ENCODE results near the gene CDRT15L2. TPM values are rescaled to one million over a fixed set of nuclear protein-coding genes. Genes with fewer than 3 reads are reported as not detected.
"Not testable (repeated sequence)": the region's sequence is repeated elsewhere in the genome, so short reads cannot be mapped to it uniquely, and the experiment has no call there.

Gene CDRT15L2
- polyA plus RNA-seq, 2 donors, result not detected

GRCh38 chr17:20554728-20555127, 24.8 kb upstream of the CDRT15L2 start:
- H3K4me1 ChIP-seq (ENCODE audit: control insufficient read depth in 2 of 2, insufficient read depth in 2 of 2, low read length in 1 of 2); H3K4me3 ChIP-seq (ENCODE audit: low read depth in 1 of 2, low read length in 2 of 2); H3K27me3 ChIP-seq (ENCODE audit: control insufficient read depth in 1 of 2, insufficient read depth in 2 of 2, low read length in 2 of 2); H3K27ac ChIP-seq (ENCODE audit: low read depth in 2 of 2, low read length in 1 of 2); H3K36me3 ChIP-seq (ENCODE audit: control insufficient read depth in 2 of 2, insufficient read depth in 2 of 2, low read length in 1 of 2); H3K9me3 ChIP-seq (ENCODE audit: control insufficient read depth in 2 of 2, insufficient read depth in 1 of 2, low read depth in 1 of 2, low read length in 1 of 2): not testable (repeated sequence)
- 94 to 95% methylated on average over 3 of the region's 4 CpGs for WGBS, 2 donors

GRCh38 chr17:20555135-20556010, 24.2 kb upstream of the CDRT15L2 start:
- H3K9me3 ChIP-seq (ENCODE audit: control insufficient read depth in 2 of 2, insufficient read depth in 1 of 2, low read depth in 1 of 2, low read length in 1 of 2); H3K4me1 ChIP-seq (ENCODE audit: control insufficient read depth in 2 of 2, insufficient read depth in 2 of 2, low read length in 1 of 2); H3K4me3 ChIP-seq (ENCODE audit: low read depth in 1 of 2, low read length in 2 of 2); H3K27me3 ChIP-seq (ENCODE audit: control insufficient read depth in 1 of 2, insufficient read depth in 2 of 2, low read length in 2 of 2); H3K27ac ChIP-seq (ENCODE audit: low read depth in 2 of 2, low read length in 1 of 2); H3K36me3 ChIP-seq (ENCODE audit: control insufficient read depth in 2 of 2, insufficient read depth in 2 of 2, low read length in 1 of 2): not testable (repeated sequence)
- 87 to 92% methylated on average over 9 to 16 of the region's 20 CpGs for WGBS, 2 donors

GRCh38 chr17:20558096-20558495, 21.4 kb upstream of the CDRT15L2 start:
- H3K27ac ChIP-seq (ENCODE audit: low read depth in 2 of 2, low read length in 1 of 2); H3K27me3 ChIP-seq (ENCODE audit: control insufficient read depth in 1 of 2, insufficient read depth in 2 of 2, low read length in 2 of 2); H3K4me1 ChIP-seq (ENCODE audit: control insufficient read depth in 2 of 2, insufficient read depth in 2 of 2, low read length in 1 of 2); H3K9me3 ChIP-seq (ENCODE audit: control insufficient read depth in 2 of 2, insufficient read depth in 1 of 2, low read depth in 1 of 2, low read length in 1 of 2); H3K36me3 ChIP-seq (ENCODE audit: control insufficient read depth in 2 of 2, insufficient read depth in 2 of 2, low read length in 1 of 2); H3K4me3 ChIP-seq (ENCODE audit: low read depth in 1 of 2, low read length in 2 of 2): not testable (repeated sequence)
- 78 to 82% methylated on average over 5 of the region's 5 CpGs for WGBS, 2 donors

- not testable (repeated sequence) for H3K27me3 ChIP-seq (ENCODE audit: control insufficient read depth in 1 of 2, insufficient read depth in 2 of 2, low read length in 2 of 2); H3K4me1 ChIP-seq (ENCODE audit: control insufficient read depth in 2 of 2, insufficient read depth in 2 of 2, low read length in 1 of 2); H3K27ac ChIP-seq (ENCODE audit: low read depth in 2 of 2, low read length in 1 of 2); H3K9me3 ChIP-seq (ENCODE audit: control insufficient read depth in 2 of 2, insufficient read depth in 1 of 2, low read depth in 1 of 2, low read length in 1 of 2); H3K4me3 ChIP-seq (ENCODE audit: low read depth in 1 of 2, low read length in 2 of 2); H3K36me3 ChIP-seq (ENCODE audit: control insufficient read depth in 2 of 2, insufficient read depth in 2 of 2, low read length in 1 of 2)
- WGBS, 2 donors, result 85 to 90% methylated on average over 9 of the region's 9 CpGs
Measured at GRCh38 chr17:20559018-20559417, 20.5 kb upstream of the CDRT15L2 start.

GRCh38 chr17:20562587-20562986, 16.9 kb upstream of the CDRT15L2 start:
- Histone ChIP-seq H3K36me3 (ENCODE audit: control insufficient read depth in 2 of 2, insufficient read depth in 2 of 2, low read length in 1 of 2) (no peaks in the 10 kb centered on the region), H3K4me3 (ENCODE audit: low read depth in 1 of 2, low read length in 2 of 2) (no peak overlapping the region), H3K27ac (ENCODE audit: low read depth in 2 of 2, low read length in 1 of 2) (no peak overlapping the region), H3K4me1 (ENCODE audit: control insufficient read depth in 2 of 2, insufficient read depth in 2 of 2, low read length in 1 of 2) (no peaks in the 10 kb centered on the region), H3K27me3 (ENCODE audit: control insufficient read depth in 1 of 2, insufficient read depth in 2 of 2, low read length in 2 of 2) (no peaks in the 10 kb centered on the region), H3K9me3 (ENCODE audit: control insufficient read depth in 2 of 2, insufficient read depth in 1 of 2, low read depth in 1 of 2, low read length in 1 of 2) (no peaks in the 10 kb centered on the region)
- 90 to 91% methylated on average over 3 of the region's 3 CpGs for WGBS, 2 donors

- not testable (repeated sequence) for H3K27me3 ChIP-seq (ENCODE audit: control insufficient read depth in 1 of 2, insufficient read depth in 2 of 2, low read length in 2 of 2); H3K9me3 ChIP-seq (ENCODE audit: control insufficient read depth in 2 of 2, insufficient read depth in 1 of 2, low read depth in 1 of 2, low read length in 1 of 2); H3K27ac ChIP-seq (ENCODE audit: low read depth in 2 of 2, low read length in 1 of 2); H3K36me3 ChIP-seq (ENCODE audit: control insufficient read depth in 2 of 2, insufficient read depth in 2 of 2, low read length in 1 of 2); H3K4me1 ChIP-seq (ENCODE audit: control insufficient read depth in 2 of 2, insufficient read depth in 2 of 2, low read length in 1 of 2); H3K4me3 ChIP-seq (ENCODE audit: low read depth in 1 of 2, low read length in 2 of 2)
- 85 to 87% methylated on average over 5 of the region's 5 CpGs for WGBS, 2 donors
Measured at GRCh38 chr17:20565245-20565644, 14.3 kb upstream of the CDRT15L2 start.

GRCh38 chr17:20565711-20566110, 13.8 kb upstream of the CDRT15L2 start:
- no peak overlapping the region for H3K4me3 ChIP-seq (ENCODE audit: low read depth in 1 of 2, low read length in 2 of 2)
- 91 to 94% methylated on average over 5 of the region's 5 CpGs for WGBS, 2 donors
- H3K4me1 ChIP-seq (ENCODE audit: control insufficient read depth in 2 of 2, insufficient read depth in 2 of 2, low read length in 1 of 2), result no peaks in the 10 kb centered on the region
- no peaks in the 10 kb centered on the region for H3K36me3 ChIP-seq (ENCODE audit: control insufficient read depth in 2 of 2, insufficient read depth in 2 of 2, low read length in 1 of 2)
- no peaks in the 10 kb centered on the region for H3K9me3 ChIP-seq (ENCODE audit: control insufficient read depth in 2 of 2, insufficient read depth in 1 of 2, low read depth in 1 of 2, low read length in 1 of 2)
- H3K27me3 ChIP-seq (ENCODE audit: control insufficient read depth in 1 of 2, insufficient read depth in 2 of 2, low read length in 2 of 2), result no peaks in the 10 kb centered on the region
- no peak overlapping the region for H3K27ac ChIP-seq (ENCODE audit: low read depth in 2 of 2, low read length in 1 of 2)

GRCh38 chr17:20566736-20567135, 12.8 kb upstream of the CDRT15L2 start:
- not testable (repeated sequence) for H3K27me3 ChIP-seq (ENCODE audit: control insufficient read depth in 1 of 2, insufficient read depth in 2 of 2, low read length in 2 of 2); H3K4me1 ChIP-seq (ENCODE audit: control insufficient read depth in 2 of 2, insufficient read depth in 2 of 2, low read length in 1 of 2); H3K27ac ChIP-seq (ENCODE audit: low read depth in 2 of 2, low read length in 1 of 2); H3K36me3 ChIP-seq (ENCODE audit: control insufficient read depth in 2 of 2, insufficient read depth in 2 of 2, low read length in 1 of 2); H3K4me3 ChIP-seq (ENCODE audit: low read depth in 1 of 2, low read length in 2 of 2); H3K9me3 ChIP-seq (ENCODE audit: control insufficient read depth in 2 of 2, insufficient read depth in 1 of 2, low read depth in 1 of 2, low read length in 1 of 2)
- whole genome bisulfite sequencing, 2 donors, result 51 to 70% methylated on average over 12 of the region's 12 CpGs

- H3K27me3 ChIP-seq (ENCODE audit: control insufficient read depth in 1 of 2, insufficient read depth in 2 of 2, low read length in 2 of 2); H3K4me1 ChIP-seq (ENCODE audit: control insufficient read depth in 2 of 2, insufficient read depth in 2 of 2, low read length in 1 of 2); H3K9me3 ChIP-seq (ENCODE audit: control insufficient read depth in 2 of 2, insufficient read depth in 1 of 2, low read depth in 1 of 2, low read length in 1 of 2); H3K36me3 ChIP-seq (ENCODE audit: control insufficient read depth in 2 of 2, insufficient read depth in 2 of 2, low read length in 1 of 2); H3K27ac ChIP-seq (ENCODE audit: low read depth in 2 of 2, low read length in 1 of 2); H3K4me3 ChIP-seq (ENCODE audit: low read depth in 1 of 2, low read length in 2 of 2): not testable (repeated sequence)
- 69 to 72% methylated on average over 6 of the region's 6 CpGs for WGBS, 2 donors
Measured at GRCh38 chr17:20567421-20567820, 12.1 kb upstream of the CDRT15L2 start.

GRCh38 chr17:20568604-20569003, 10.9 kb upstream of the CDRT15L2 start:
- not testable (repeated sequence) for H3K4me3 ChIP-seq (ENCODE audit: low read depth in 1 of 2, low read length in 2 of 2); H3K36me3 ChIP-seq (ENCODE audit: control insufficient read depth in 2 of 2, insufficient read depth in 2 of 2, low read length in 1 of 2); H3K27me3 ChIP-seq (ENCODE audit: control insufficient read depth in 1 of 2, insufficient read depth in 2 of 2, low read length in 2 of 2); H3K9me3 ChIP-seq (ENCODE audit: control insufficient read depth in 2 of 2, insufficient read depth in 1 of 2, low read depth in 1 of 2, low read length in 1 of 2); H3K4me1 ChIP-seq (ENCODE audit: control insufficient read depth in 2 of 2, insufficient read depth in 2 of 2, low read length in 1 of 2); H3K27ac ChIP-seq (ENCODE audit: low read depth in 2 of 2, low read length in 1 of 2)
- WGBS, 2 donors, result 82 to 84% methylated on average over 8 of the region's 8 CpGs
